NCI-H1694 treated with DMSO at 0.1 percent for 48 hours (cell line): Measurements from ENCODE around the gene TMEM198.

Experiments
- DNase-seq: peaks from one replicate; lab custom pipeline; 2025; lab: John Stamatoyannopoulos, UW

TMEM198 gene

GRCh38 chr2:219526320-219527075 lies 17.3 kb upstream of the TMEM198 start:
- no peak for DNase-seq

GRCh38 chr2:219527076-219527394 lies 16.8 kb upstream of the TMEM198 start:
- no peak for DNase-seq

GRCh38 chr2:219527472-219527871 lies 16.4 kb upstream of the TMEM198 start:
- no peak for DNase-seq

- peak; percentile 82 for DNase-seq
These were observed 13.5 kb upstream of the TMEM198 start for GRCh38 chr2:219530048-219530963.

GRCh38 chr2:219531639-219532377 lies 12.0 kb upstream of the TMEM198 start:
- DNase-seq: no peak

- no peak for DNase-seq
These were observed 11.5 kb upstream of the TMEM198 start for GRCh38 chr2:219532378-219532649.

GRCh38 chr2:219533930-219534661 lies 9.7 kb upstream of the TMEM198 start:
- DNase-seq: no peak

GRCh38 chr2:219536425-219536824 lies 7.4 kb upstream of the TMEM198 start:
- no peak for DNase-seq

GRCh38 chr2:219536967-219537366 lies 6.9 kb upstream of the TMEM198 start:
- no peak for DNase-seq

- no peak for DNase-seq
These were observed 6.0 kb upstream of the TMEM198 start for GRCh38 chr2:219537657-219538488.

- DNase-seq: no peak
These were observed 5.3 kb upstream of the TMEM198 start for GRCh38 chr2:219538504-219538951.

- no peak for DNase-seq
These were observed 4.7 kb upstream of the TMEM198 start for GRCh38 chr2:219538956-219539788.

- DNase-seq: no peak
These were observed 3.7 kb upstream of the TMEM198 start for GRCh38 chr2:219539926-219540678.

- no peak for DNase-seq
These were observed 2.9 kb upstream of the TMEM198 start for GRCh38 chr2:219540784-219541504.

- DNase-seq: peak; percentile 68
These were observed 2.1 kb upstream of the TMEM198 start for GRCh38 chr2:219541611-219542180.

GRCh38 chr2:219542931-219543595 lies 765 bp upstream of the TMEM198 start:
- DNase-seq: no peak

- no peak for DNase-seq
These were observed 739 bp downstream of the TMEM198 start for GRCh38 chr2:219544567-219544966.
